Panc1 (cell line): ENCODE results near the gene TTF2. TPM values are rescaled to one million over a fixed set of nuclear protein-coding genes. Genes with fewer than 3 reads are reported as not detected.
A peak's percentile ranks its signal among the peaks of the same experiment; 100 is the strongest.

Source experiments
- ATAC-seq: fragments of 200-7000 bp; cut with Tn5 transposase; 2 replicates; pipeline ENCODE4 v1.9.1; 2020; ENCODE audit warnings: mild to moderate bottlenecking, moderate library complexity
- BruUV-seq: library from RNA; stranded (reverse); fragments of 400-500 nt; replicated peaks from 2 replicates; lab custom pipeline; 2021; lab: Mats Ljungman, UMichigan
- CTCF ChIA-PET: fragments of 300-600 bp; sonication (Branson Sonifier 250); formaldehyde crosslinking; loops from one replicate; lab custom pipeline; 2022; ENCODE audit warnings: antibody characterized with exemption; lab: Charles Lee
- POLR2A ChIA-PET: fragments of 300-600 bp; sonication (Branson Sonifier 250); formaldehyde crosslinking; loops from one replicate; lab custom pipeline; 2022; ENCODE audit warnings: antibody characterized with exemption; lab: Charles Lee
- DNase-seq: peaks from one replicate; pipeline ENCODE4 v3.0.0-alpha.2; 2010; ENCODE audit warnings: low read depth, low spot score
- H3K27ac ChIP-seq: 2 replicates; pipeline ENCODE4 v1.5.1; 2011; ENCODE audit warnings: mild to moderate bottlenecking, low read length, inconsistent platforms
- H3K27me3 ChIP-seq: fragments of 200-500 bp; sonication (Bioruptor generic); 2 replicates; pipeline ENCODE4 v1.6.0; 2014; ENCODE audit warnings: low read length, inconsistent platforms; ENCODE audit not compliant: control insufficient read depth, insufficient read depth
- H3K36me3 ChIP-seq: fragments of 200-500 bp; sonication (Bioruptor generic); 2 replicates; pipeline ENCODE4 v1.5.1; 2014; ENCODE audit warnings: inconsistent platforms, mild to moderate bottlenecking, low read length, moderate library complexity; ENCODE audit not compliant: control insufficient read depth, insufficient read depth
- H3K4me1 ChIP-seq: 2 replicates; pipeline ENCODE4 v1.5.1; 2011; ENCODE audit warnings: inconsistent platforms, mild to moderate bottlenecking, low read length, moderate library complexity; ENCODE audit not compliant: control insufficient read depth, insufficient read depth
- H3K4me3 ChIP-seq, 2 experiments: 2 replicates each; pipeline ENCODE4 v1.5.1; 2011 to 2012; ENCODE audit warnings: low read depth in 2 of 2, low read length in 2 of 2, mild to moderate bottlenecking in 2 of 2, inconsistent platforms in 1 of 2, moderate library complexity in 1 of 2
- H3K9me3 ChIP-seq: fragments of 200-500 bp; sonication (Bioruptor generic); 2 replicates; pipeline ENCODE4 v1.5.1; 2014; ENCODE audit warnings: low read depth, mild to moderate bottlenecking, inconsistent platforms, low read length, moderate library complexity; ENCODE audit not compliant: control insufficient read depth, insufficient read depth
- CTCF ChIP-seq: fragments of 450-650 bp; IDR thresholded peaks from 2 replicates; pipeline ENCODE4 v1.5.1; 2017; ENCODE audit warnings: mild to moderate bottlenecking
- POLR2AphosphoS5 ChIP-seq: IDR thresholded peaks from 2 replicates; pipeline ENCODE4 v1.6.1; 2012; ENCODE audit warnings: mild to moderate bottlenecking, low read depth, low read length, moderate library complexity
- REST ChIP-seq, 2 experiments: IDR thresholded peaks; 2 replicates each; pipeline ENCODE4 v1.6.1; 2011 to 2012; ENCODE audit warnings: low read depth in 2 of 2, control low read depth in 1 of 2, low read length in 1 of 2, mild to moderate bottlenecking in 1 of 2, moderate library complexity in 1 of 2; ENCODE audit not compliant: insufficient read depth in 1 of 2
- SIN3A ChIP-seq: IDR thresholded peaks from 2 replicates; pipeline ENCODE4 v1.6.1; 2012; ENCODE audit warnings: low read depth, mild to moderate bottlenecking, low read length, moderate library complexity, borderline replicate concordance; ENCODE audit not compliant: insufficient read depth
- TCF7L2 ChIP-seq: IDR thresholded peaks from 2 replicates; pipeline ENCODE4 v1.6.1; 2011; ENCODE audit warnings: mild to moderate bottlenecking, low read depth, low read length, inconsistent platforms
- in situ Hi-C: cut with HindIII; loops from 2 replicates; pipeline ENCODE4 v1.10.0; 2016; ENCODE audit warnings: low sequenced_read_pairs, low pct_unique_long_range_greater_than_20kb
- intact Hi-C: fragments of 100-400 bp; cut with micrococcal nuclease; formaldehyde crosslinking; loops from one replicate; pipeline ENCODE4 v1.10.0; 2022; ENCODE audit not compliant: unreplicated experiment
- total RNA-seq: library from RNA; stranded (reverse); gene quantifications from one replicate; pipeline ENCODE4 v1.2.1, GENCODE V29; 2021; ENCODE audit not compliant: unreplicated experiment

TTF2 gene
- total RNA-seq, 1 experiment from 2014 or later = 32.7 TPM

- CTCF ChIA-PET = no interaction called here
These were observed 16.5 kb downstream of the TTF2 start for GRCh38 chr1:117076648-117077047.

DNA sequence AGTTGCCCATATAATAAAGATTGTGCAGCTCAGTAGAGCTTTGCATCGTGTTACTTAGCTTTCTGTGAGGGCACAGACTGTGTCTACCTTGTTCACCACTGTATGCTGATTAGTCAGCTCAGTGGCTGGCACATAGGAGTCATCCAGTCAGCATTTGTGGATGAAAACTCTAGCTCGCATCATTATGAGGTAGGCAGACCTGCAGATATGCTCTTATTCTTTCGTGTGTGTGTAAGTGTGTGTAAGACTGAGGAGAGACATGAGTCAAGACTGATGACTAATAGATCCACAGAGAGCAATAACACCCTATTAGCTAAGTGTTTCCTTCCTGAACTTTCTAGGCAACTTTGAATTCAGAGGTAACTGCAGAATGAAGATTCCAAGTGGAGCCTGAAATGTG, 17.1 kb downstream of the TTF2 start:
- in situ Hi-C loops (no loop called here), intact Hi-C loops (no loop called here)
- no peak overlapping the region for H3K27ac ChIP-seq
- no peaks in the 10 kb centered on the region for H3K27me3 ChIP-seq
- H3K4me3 ChIP-seq = no peak overlapping the region
- no peaks in the 10 kb centered on the region for H3K4me1 ChIP-seq
- ChIA-PET POLR2A (no interaction called here), CTCF (no interaction called here)
- no peaks in the 10 kb centered on the region for H3K9me3 ChIP-seq
- H3K36me3 ChIP-seq = peaks cover 5% of the 10 kb centered on the region; the same call in 1 of the 2 replicates
- no TSS peak for BruUV-seq
- DNase-seq (peak; percentile 72), ATAC-seq (no peak)
- no peak for TF ChIP-seq CTCF
- TF ChIP-seq TCF7L2 = no peak
- no peak for TF ChIP-seq SIN3A
- no peak for TF ChIP-seq POLR2AphosphoS5
- TF ChIP-seq REST (IDR thresholded peaks at IDR 0.05; ENCODE audit: insufficient read depth in 1 of 2, low read depth in 2 of 2, low read length in 1 of 2) = no peak

More at GRCh38 chr1:117076648-117077047, 16.5 kb downstream of the TTF2 start:
- in situ Hi-C loops (no loop called here), intact Hi-C loops (no loop called here)
- ATAC-seq (no peak), DNase-seq (no peak)
- H3K27ac ChIP-seq = no peak overlapping the region
- no peaks in the 10 kb centered on the region for H3K4me1 ChIP-seq
- POLR2A ChIA-PET = no interaction called here
- peaks cover 5% of the 10 kb centered on the region; the same call in 1 of the 2 replicates for H3K36me3 ChIP-seq
- H3K27me3 ChIP-seq = no peaks in the 10 kb centered on the region
- BruUV-seq = no TSS peak
- H3K4me3 ChIP-seq = no peak overlapping the region
- H3K9me3 ChIP-seq = no peaks in the 10 kb centered on the region
- no peak for TF ChIP-seq TCF7L2
- no peak for TF ChIP-seq CTCF
- no peak for TF ChIP-seq REST (IDR thresholded peaks at IDR 0.05; ENCODE audit: insufficient read depth in 1 of 2, low read depth in 2 of 2, low read length in 1 of 2)
- TF ChIP-seq SIN3A = no peak
- no peak for TF ChIP-seq POLR2AphosphoS5
